Measurements from ENCODE around the gene CDK6. TPM values are rescaled to one million over a fixed set of nuclear protein-coding genes. Genes with fewer than 3 reads are reported as not detected.

The CDK6 gene
- total and polyA plus RNA-seq, 2 experiments from 2014 or later = 28.7 to 81.6 TPM

- no peak overlapping the region for H3K4me3 ChIP-seq
- H3K27ac ChIP-seq = no peak overlapping the region
- H3K9me3 ChIP-seq (ENCODE audit: low read depth) = no peaks in the 10 kb centered on the region
- TF ChIP-seq CTCF (IDR thresholded peaks at IDR 0.05; ENCODE audit: low read depth, low read length) = no peak
- DNase-seq (ENCODE audit: low read depth in 1 of 2, low spot score in 1 of 2) = no peak
- no peaks in the 10 kb centered on the region for H3K27me3 ChIP-seq
- peaks cover 12% of the 10 kb centered on the region for H3K4me1 ChIP-seq (ENCODE audit: low read depth)
- H3K36me3 ChIP-seq = no peaks in the 10 kb centered on the region
Measured at GRCh38 chr7:92877367-92877766, 41.0 kb upstream of the CDK6 start.

GRCh38 chr7:92876836-92877235 lies 40.5 kb upstream of the CDK6 start:
- Histone ChIP-seq H3K36me3 (no peaks in the 10 kb centered on the region), H3K4me1 (ENCODE audit: low read depth) (peaks cover 12% of the 10 kb centered on the region), H3K9me3 (ENCODE audit: low read depth) (no peaks in the 10 kb centered on the region), H3K4me3 (no peak overlapping the region), H3K27ac (no peak overlapping the region), H3K27me3 (no peaks in the 10 kb centered on the region)
- DNase-seq (ENCODE audit: low read depth in 1 of 2, low spot score in 1 of 2) = no peak
- TF ChIP-seq CTCF (IDR thresholded peaks at IDR 0.05; ENCODE audit: low read depth, low read length) = no peak

GRCh38 chr7:92875719-92876118 lies 39.3 kb upstream of the CDK6 start:
- H3K36me3 ChIP-seq = no peaks in the 10 kb centered on the region
- H3K4me3 ChIP-seq = no peak overlapping the region
- DNase-seq (ENCODE audit: low read depth in 1 of 2, low spot score in 1 of 2) = no peak
- no peaks in the 10 kb centered on the region for H3K27me3 ChIP-seq
- no peaks in the 10 kb centered on the region for H3K9me3 ChIP-seq (ENCODE audit: low read depth)
- peaks cover 12% of the 10 kb centered on the region for H3K4me1 ChIP-seq (ENCODE audit: low read depth)
- TF ChIP-seq CTCF (IDR thresholded peaks at IDR 0.05; ENCODE audit: low read depth, low read length) = no peak
- H3K27ac ChIP-seq = no peak overlapping the region

- no peak for TF ChIP-seq CTCF (IDR thresholded peaks at IDR 0.05; ENCODE audit: low read depth, low read length)
- DNase-seq (ENCODE audit: low read depth in 1 of 2, low spot score in 1 of 2) = no peak
- no peaks in the 10 kb centered on the region for H3K27me3 ChIP-seq
- peaks cover 12% of the 10 kb centered on the region for H3K4me1 ChIP-seq (ENCODE audit: low read depth)
- H3K4me3 ChIP-seq = no peak overlapping the region
- no peaks in the 10 kb centered on the region for H3K9me3 ChIP-seq (ENCODE audit: low read depth)
- H3K36me3 ChIP-seq = no peaks in the 10 kb centered on the region
- H3K27ac ChIP-seq = peak overlapping the region; percentile 59
Measured at GRCh38 chr7:92875173-92875572, 38.8 kb upstream of the CDK6 start.

GRCh38 chr7:92874567-92874966 lies 38.2 kb upstream of the CDK6 start:
- Histone ChIP-seq H3K36me3 (no peaks in the 10 kb centered on the region), H3K9me3 (ENCODE audit: low read depth) (no peaks in the 10 kb centered on the region), H3K4me3 (no peak overlapping the region), H3K4me1 (ENCODE audit: low read depth) (peaks cover 12% of the 10 kb centered on the region), H3K27me3 (no peaks in the 10 kb centered on the region), H3K27ac (peak overlapping the region; percentile 59)
- TF ChIP-seq CTCF (IDR thresholded peaks at IDR 0.05; ENCODE audit: low read depth, low read length) = no peak
- peak; percentile 17 to 27 for DNase-seq (ENCODE audit: low read depth in 1 of 2, low spot score in 1 of 2)

GRCh38 chr7:92873776-92874175 lies 37.4 kb upstream of the CDK6 start:
- TF ChIP-seq CTCF (IDR thresholded peaks at IDR 0.05; ENCODE audit: low read depth, low read length) = no peak
- H3K27ac ChIP-seq = peak overlapping the region; percentile 59
- H3K9me3 ChIP-seq (ENCODE audit: low read depth) = no peaks in the 10 kb centered on the region
- no peaks in the 10 kb centered on the region for H3K27me3 ChIP-seq
- DNase-seq (ENCODE audit: low read depth in 1 of 2, low spot score in 1 of 2) = peak in 1 of 2 donors; percentile 20
- H3K4me1 ChIP-seq (ENCODE audit: low read depth) = peaks cover 12% of the 10 kb centered on the region
- H3K36me3 ChIP-seq = no peaks in the 10 kb centered on the region
- H3K4me3 ChIP-seq = no peak overlapping the region
